PC-3 (cell line): ENCODE results near the gene ALX4. TPM values are rescaled to one million over a fixed set of nuclear protein-coding genes. Genes with fewer than 3 reads are reported as not detected.
A peak's percentile ranks its signal among the peaks of the same experiment; 100 is the strongest.

ENCODE experiments used
- ATAC-seq: fragments of 200-7000 bp; cut with Tn5 transposase; 2 replicates; pipeline ENCODE4 v1.9.1; 2020; ENCODE audit warnings: mild to moderate bottlenecking, moderate library complexity
- BruUV-seq: library from RNA; stranded (reverse); fragments of 400-500 nt; replicated peaks from 2 replicates; lab custom pipeline; 2021; lab: Mats Ljungman, UMichigan
- CTCF ChIA-PET: fragments of 300-600 bp; sonication (Branson Sonifier 250); formaldehyde crosslinking; loops from one replicate; lab custom pipeline; 2022; ENCODE audit warnings: antibody characterized with exemption; lab: Charles Lee
- POLR2A ChIA-PET: fragments of 300-600 bp; sonication (Branson Sonifier 250); formaldehyde crosslinking; loops from one replicate; lab custom pipeline; 2022; ENCODE audit warnings: antibody characterized with exemption; ENCODE audit not compliant: unreplicated experiment; lab: Charles Lee
- DNase-seq: peaks from one replicate; pipeline ENCODE4 v3.0.0-alpha.2; 2015
- H2AFZ ChIP-seq: fragments of 300-600 bp; sonication (generic); 2 replicates; pipeline ENCODE4 v1.6.0; 2016; ENCODE audit warnings: antibody characterized with exemption, low read length
- H3F3A ChIP-seq: fragments of 300-600 bp; sonication (generic); one replicate; pipeline ENCODE4 v1.6.0; 2017; ENCODE audit warnings: antibody characterized with exemption, low read length, control low read depth, mild to moderate bottlenecking; ENCODE audit not compliant: unreplicated experiment
- H3K27ac ChIP-seq: fragments of 300-600 bp; sonication (generic); 2 replicates; pipeline ENCODE4 v1.5.1; 2016; ENCODE audit warnings: mild to moderate bottlenecking, low read length
- H3K27me3 ChIP-seq: fragments of 300-600 bp; sonication (generic); 2 replicates; pipeline ENCODE4 v1.6.1; 2016; ENCODE audit warnings: low read length, mixed read lengths
- H3K36me3 ChIP-seq: fragments of 300-600 bp; sonication (generic); 2 replicates; pipeline ENCODE4 v1.6.1; 2016; ENCODE audit warnings: low read depth, mixed run types, low read length, mixed read lengths
- H3K4me1 ChIP-seq: fragments of 300-600 bp; sonication (generic); 2 replicates; pipeline ENCODE4 v1.5.1; 2016; ENCODE audit warnings: low read length; ENCODE audit not compliant: insufficient read depth
- H3K4me2 ChIP-seq: fragments of 300-600 bp; sonication (generic); 2 replicates; pipeline ENCODE4 v1.6.0; 2016; ENCODE audit warnings: low read length
- H3K4me3 ChIP-seq: fragments of 300-600 bp; sonication (generic); 2 replicates; pipeline ENCODE4 v1.5.1; 2016; ENCODE audit warnings: mild to moderate bottlenecking, low read length, mixed read lengths
- H3K79me2 ChIP-seq: fragments of 300-600 bp; sonication (generic); 2 replicates; pipeline ENCODE4 v1.6.1; 2017; ENCODE audit warnings: low read length, mixed read lengths
- H3K9ac ChIP-seq: fragments of 300-600 bp; sonication (generic); 2 replicates; pipeline ENCODE4 v1.6.0; 2016; ENCODE audit warnings: mild to moderate bottlenecking, low read length
- H3K9me2 ChIP-seq: fragments of 300-600 bp; sonication (generic); replicated peaks from 2 replicates; pipeline ENCODE4 v1.6.1; 2016; ENCODE audit warnings: mixed run types, low read length, mixed read lengths
- H3K9me3 ChIP-seq: fragments of 300-600 bp; sonication (generic); 2 replicates; pipeline ENCODE4 v1.6.1; 2016; ENCODE audit warnings: low read length, mixed read lengths
- H4K20me1 ChIP-seq: fragments of 300-600 bp; sonication (generic); 2 replicates; pipeline ENCODE4 v1.6.1; 2016; ENCODE audit warnings: low read length, mixed read lengths
- EZH2 ChIP-seq: fragments of 300-600 bp; sonication (generic); IDR thresholded peaks from one replicate; pipeline ENCODE4 v1.6.1; 2017; ENCODE audit warnings: antibody characterized with exemption, mild to moderate bottlenecking, low read length; ENCODE audit not compliant: unreplicated experiment
- EZH2phosphoT487 ChIP-seq: fragments of 300-600 bp; sonication (generic); IDR thresholded peaks from 2 replicates; pipeline ENCODE4 v1.6.1; 2018; ENCODE audit warnings: mild to moderate bottlenecking, antibody characterized with exemption, low read length, borderline replicate concordance
- intact Hi-C: fragments of 100-400 bp; cut with micrococcal nuclease; formaldehyde crosslinking; loops from 2 replicates; pipeline ENCODE4 v1.9.0; 2023
- total RNA-seq: library from RNA; depleted of rRNA; stranded (reverse); fragments of >200 nt; gene quantifications from 2 replicates; pipeline ENCODE4 v1.2.3, GENCODE V29; 2014
- TF ChIP-seq, protein P1 (sequence below): fragments of 300-600 bp; sonication (generic); conservative IDR thresholded peaks from 2 replicates; pipeline ENCODE4 v1.5.1; 2017; ENCODE audit warnings: antibody characterized with exemption, low read depth, mild to moderate bottlenecking, low read length

The ALX4 gene
- total RNA-seq, 1 experiment from 2014 or later: not detected

DNA sequence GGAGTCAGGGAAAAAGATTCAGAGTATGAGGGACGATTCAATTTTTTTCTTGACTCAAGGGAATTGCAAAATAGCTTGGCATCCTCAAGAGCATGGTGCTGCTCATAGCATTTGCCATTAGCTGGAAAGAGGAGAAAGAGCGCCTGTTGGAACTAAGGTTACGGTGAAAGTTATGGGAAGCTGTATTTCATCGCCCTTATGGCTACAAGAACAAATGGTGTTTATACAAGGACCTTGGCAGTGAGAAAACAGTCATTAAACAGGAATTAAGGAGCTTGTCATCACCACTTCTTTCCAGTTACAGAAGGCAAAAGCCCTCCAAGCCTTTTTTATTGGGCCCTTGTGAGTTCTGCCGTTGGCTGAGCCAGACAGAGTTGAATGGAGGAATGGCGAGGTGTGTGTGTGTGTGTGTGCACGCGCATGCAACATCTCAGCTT, 74.2 kb downstream of the ALX4 start:
- H3K27ac ChIP-seq: no peak overlapping the region
- intact Hi-C loops: no loop called here
- H4K20me1 ChIP-seq: no peaks in the 10 kb centered on the region
- no peaks in the 10 kb centered on the region for H3K9me2 ChIP-seq
- no peaks in the 10 kb centered on the region for H3F3A ChIP-seq
- POLR2A ChIA-PET: no interaction called here
- H3K27me3 ChIP-seq: no peaks in the 10 kb centered on the region
- no peak overlapping the region for H2AFZ ChIP-seq
- TF ChIP-seq, protein P1, sequence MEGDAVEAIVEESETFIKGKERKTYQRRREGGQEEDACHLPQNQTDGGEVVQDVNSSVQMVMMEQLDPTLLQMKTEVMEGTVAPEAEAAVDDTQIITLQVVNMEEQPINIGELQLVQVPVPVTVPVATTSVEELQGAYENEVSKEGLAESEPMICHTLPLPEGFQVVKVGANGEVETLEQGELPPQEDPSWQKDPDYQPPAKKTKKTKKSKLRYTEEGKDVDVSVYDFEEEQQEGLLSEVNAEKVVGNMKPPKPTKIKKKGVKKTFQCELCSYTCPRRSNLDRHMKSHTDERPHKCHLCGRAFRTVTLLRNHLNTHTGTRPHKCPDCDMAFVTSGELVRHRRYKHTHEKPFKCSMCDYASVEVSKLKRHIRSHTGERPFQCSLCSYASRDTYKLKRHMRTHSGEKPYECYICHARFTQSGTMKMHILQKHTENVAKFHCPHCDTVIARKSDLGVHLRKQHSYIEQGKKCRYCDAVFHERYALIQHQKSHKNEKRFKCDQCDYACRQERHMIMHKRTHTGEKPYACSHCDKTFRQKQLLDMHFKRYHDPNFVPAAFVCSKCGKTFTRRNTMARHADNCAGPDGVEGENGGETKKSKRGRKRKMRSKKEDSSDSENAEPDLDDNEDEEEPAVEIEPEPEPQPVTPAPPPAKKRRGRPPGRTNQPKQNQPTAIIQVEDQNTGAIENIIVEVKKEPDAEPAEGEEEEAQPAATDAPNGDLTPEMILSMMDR: no peak
- TF ChIP-seq EZH2 (no peak), EZH2phosphoT487 (no peak)
- BruUV-seq: no TSS peak
- DNase-seq (no peak), ATAC-seq (no peak)
- H3K79me2 ChIP-seq: no peaks in the 10 kb centered on the region
- H3K9me3 ChIP-seq: no peaks in the 10 kb centered on the region
- no peak overlapping the region for H3K4me2 ChIP-seq
- H3K4me3 ChIP-seq: no peak overlapping the region
- H3K9ac ChIP-seq: no peak overlapping the region
- H3K36me3 ChIP-seq: no peaks in the 10 kb centered on the region
- CTCF ChIA-PET: no interaction called here
- H3K4me1 ChIP-seq: no peaks in the 10 kb centered on the region

DNA sequence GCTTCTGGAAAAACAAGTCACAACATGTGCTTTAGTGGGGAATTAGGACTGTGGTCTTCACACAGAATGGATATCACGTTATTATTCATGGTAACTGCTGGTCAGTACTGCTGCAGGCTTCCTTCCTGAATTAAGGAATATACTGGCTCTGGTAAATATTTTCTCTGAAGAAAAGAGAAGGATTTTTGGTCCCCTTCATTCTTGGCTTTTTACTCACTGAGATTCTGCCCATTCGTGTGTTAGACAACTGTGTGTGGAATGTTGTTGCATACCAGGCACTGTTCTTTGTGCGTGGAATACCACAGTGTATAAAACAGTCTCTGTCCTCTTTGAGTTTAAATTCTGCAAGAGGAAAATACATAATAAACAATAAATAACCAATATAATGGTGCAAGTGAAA, 80.3 kb downstream of the ALX4 start:
- H3K27ac ChIP-seq: no peak overlapping the region

DNA sequence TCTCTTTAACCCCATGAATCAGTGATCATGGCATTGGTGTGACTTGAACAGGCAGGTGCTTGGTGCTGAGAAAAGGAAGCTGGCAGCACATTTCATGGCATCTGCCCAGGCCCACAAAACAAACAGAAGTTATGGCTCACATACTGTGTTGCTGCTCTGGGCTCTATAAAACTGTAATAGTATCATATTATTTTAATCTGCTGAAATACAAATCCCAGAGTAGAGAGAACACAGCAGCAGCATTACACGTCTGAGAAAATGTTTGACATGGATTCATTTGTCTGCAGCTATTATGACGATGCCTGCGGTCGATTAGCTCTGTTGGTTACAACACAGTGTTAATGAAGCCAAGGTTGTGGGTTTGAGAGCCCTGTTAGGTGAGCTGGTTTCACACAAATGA, 80.8 kb downstream of the ALX4 start:
- Histone ChIP-seq H3K9me3 (no peaks in the 10 kb centered on the region), H2AFZ (no peak overlapping the region), H4K20me1 (no peaks in the 10 kb centered on the region), H3F3A (no peaks in the 10 kb centered on the region), H3K9ac (no peak overlapping the region), H3K36me3 (no peaks in the 10 kb centered on the region), H3K4me3 (no peak overlapping the region), H3K27me3 (no peaks in the 10 kb centered on the region), H3K79me2 (no peaks in the 10 kb centered on the region), H3K4me2 (no peak overlapping the region), H3K4me1 (peaks cover 12% of the 10 kb centered on the region; the same call in 1 of the 2 replicates), H3K27ac (no peak overlapping the region), H3K9me2 (no peaks in the 10 kb centered on the region)
- peak; percentile 90 for ATAC-seq
- TF ChIP-seq EZH2phosphoT487: no peak
- TF ChIP-seq EZH2: no peak
- TF ChIP-seq, protein P1: no peak
- intact Hi-C loops: loop anchor here (2.0 kb wide), 1 partner anchor 88 kb away; no protein-coding TSS in a partner anchor
- no TSS peak for BruUV-seq
- peak; percentile 37 for DNase-seq
- ChIA-PET CTCF (no interaction called here), POLR2A (no interaction called here)

More for the DNA sequence above, 80.3 kb downstream of the ALX4 start:
- Histone ChIP-seq H3K4me2 (no peak overlapping the region), H3K4me3 (no peak overlapping the region), H3K9me3 (no peaks in the 10 kb centered on the region), H3K9me2 (no peaks in the 10 kb centered on the region), H3K36me3 (no peaks in the 10 kb centered on the region), H3K27me3 (no peaks in the 10 kb centered on the region), H2AFZ (no peak overlapping the region), H3K9ac (no peak overlapping the region), H4K20me1 (no peaks in the 10 kb centered on the region), H3K4me1 (peaks cover 12% of the 10 kb centered on the region; the same call in 1 of the 2 replicates), H3K79me2 (no peaks in the 10 kb centered on the region), H3F3A (no peaks in the 10 kb centered on the region)
- DNase-seq (no peak), ATAC-seq (no peak)
- ChIA-PET POLR2A (no interaction called here), CTCF (no interaction called here)
- no TSS peak for BruUV-seq
- TF ChIP-seq EZH2phosphoT487: no peak
- no peak for TF ChIP-seq EZH2
- intact Hi-C loops: loop anchor here (2.0 kb wide), 1 partner anchor 89 kb away; no protein-coding TSS in a partner anchor
